ENCODE data around the gene ARHGEF19. TPM values are rescaled to one million over a fixed set of nuclear protein-coding genes. Genes with fewer than 3 reads are reported as not detected.

ARHGEF19 gene
- total and polyA plus RNA-seq, 9 of the 15 experiments (the other 6 are each of a cell fraction or from before 2014, with no cell fraction given), result 0.73 to 21.0 (median 5.2) TPM

GRCh38 chr1:16174261-16174868, 38.1 kb downstream of the ARHGEF19 start (continued):
- TF ChIP-seq, protein P1, sequence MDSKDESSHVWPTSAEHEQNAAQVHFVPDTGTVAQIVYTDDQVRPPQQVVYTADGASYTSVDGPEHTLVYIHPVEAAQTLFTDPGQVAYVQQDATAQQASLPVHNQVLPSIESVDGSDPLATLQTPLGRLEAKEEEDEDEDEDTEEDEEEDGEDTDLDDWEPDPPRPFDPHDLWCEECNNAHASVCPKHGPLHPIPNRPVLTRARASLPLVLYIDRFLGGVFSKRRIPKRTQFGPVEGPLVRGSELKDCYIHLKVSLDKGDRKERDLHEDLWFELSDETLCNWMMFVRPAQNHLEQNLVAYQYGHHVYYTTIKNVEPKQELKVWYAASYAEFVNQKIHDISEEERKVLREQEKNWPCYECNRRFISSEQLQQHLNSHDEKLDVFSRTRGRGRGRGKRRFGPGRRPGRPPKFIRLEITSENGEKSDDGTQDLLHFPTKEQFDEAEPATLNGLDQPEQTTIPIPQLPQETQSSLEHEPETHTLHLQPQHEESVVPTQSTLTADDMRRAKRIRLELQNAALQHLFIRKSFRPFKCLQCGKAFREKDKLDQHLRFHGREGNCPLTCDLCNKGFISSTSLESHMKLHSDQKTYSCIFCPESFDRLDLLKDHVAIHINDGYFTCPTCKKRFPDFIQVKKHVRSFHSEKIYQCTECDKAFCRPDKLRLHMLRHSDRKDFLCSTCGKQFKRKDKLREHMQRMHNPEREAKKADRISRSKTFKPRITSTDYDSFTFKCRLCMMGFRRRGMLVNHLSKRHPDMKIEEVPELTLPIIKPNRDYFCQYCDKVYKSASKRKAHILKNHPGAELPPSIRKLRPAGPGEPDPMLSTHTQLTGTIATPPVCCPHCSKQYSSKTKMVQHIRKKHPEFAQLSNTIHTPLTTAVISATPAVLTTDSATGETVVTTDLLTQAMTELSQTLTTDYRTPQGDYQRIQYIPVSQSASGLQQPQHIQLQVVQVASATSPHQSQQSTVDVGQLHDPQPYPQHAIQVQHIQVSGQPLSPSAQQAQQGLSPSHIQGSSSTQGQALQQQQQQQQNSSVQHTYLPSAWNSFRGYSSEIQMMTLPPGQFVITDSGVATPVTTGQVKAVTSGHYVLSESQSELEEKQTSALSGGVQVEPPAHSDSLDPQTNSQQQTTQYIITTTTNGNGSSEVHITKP (IDR thresholded peaks at IDR 0.05; ENCODE audit: partially characterized antibody), result peak; percentile 74
- TF ChIP-seq FOSL1 (tag; conservative IDR thresholded peaks at IDR 0.05), result no peak
- no peak for TF ChIP-seq TBP (optimal IDR thresholded peaks at IDR 0.05; ENCODE audit: low read depth, low read length)
- TF ChIP-seq, protein P2, sequence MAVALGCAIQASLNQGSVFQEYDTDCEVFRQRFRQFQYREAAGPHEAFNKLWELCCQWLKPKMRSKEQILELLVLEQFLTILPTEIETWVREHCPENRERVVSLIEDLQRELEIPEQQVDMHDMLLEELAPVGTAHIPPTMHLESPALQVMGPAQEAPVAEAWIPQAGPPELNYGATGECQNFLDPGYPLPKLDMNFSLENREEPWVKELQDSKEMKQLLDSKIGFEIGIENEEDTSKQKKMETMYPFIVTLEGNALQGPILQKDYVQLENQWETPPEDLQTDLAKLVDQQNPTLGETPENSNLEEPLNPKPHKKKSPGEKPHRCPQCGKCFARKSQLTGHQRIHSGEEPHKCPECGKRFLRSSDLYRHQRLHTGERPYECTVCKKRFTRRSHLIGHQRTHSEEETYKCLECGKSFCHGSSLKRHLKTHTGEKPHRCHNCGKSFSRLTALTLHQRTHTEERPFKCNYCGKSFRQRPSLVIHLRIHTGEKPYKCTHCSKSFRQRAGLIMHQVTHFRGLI (CRISPR knock-in tag; IDR thresholded peaks at IDR 0.05), result no peak
- TF ChIP-seq PKNOX1 (IDR thresholded peaks at IDR 0.05), result no peak
- TF ChIP-seq FOXA3 (CRISPR knock-in tag; conservative IDR thresholded peaks at IDR 0.05 in 1 of 2, IDR thresholded peaks at IDR 0.05 in 1 of 2), result no peak
- TF ChIP-seq ETS2 (tag; IDR thresholded peaks at IDR 0.05; ENCODE audit: borderline replicate concordance, poor library complexity, severe bottlenecking), result no peak
- TF ChIP-seq HDAC2 (IDR thresholded peaks at IDR 0.05), result peak; percentile 44; the same call in 1 of the 2 replicates
- TF ChIP-seq ZNF764 (CRISPR knock-in tag; IDR thresholded peaks at IDR 0.05; ENCODE audit: low read depth), result no peak
- no peak for TF ChIP-seq CBX5 (IDR thresholded peaks at IDR 0.05; ENCODE audit: borderline replicate concordance, low read depth)
- peak; percentile 52 to 63 for TF ChIP-seq KDM1A (IDR thresholded peaks at IDR 0.05)
- TF ChIP-seq TCFL5 (CRISPR knock-in tag; conservative IDR thresholded peaks at IDR 0.05), result no peak
- no peak for TF ChIP-seq SRSF1 (IDR thresholded peaks at IDR 0.05; ENCODE audit: low read depth, low read length)
- no peak for TF ChIP-seq TAF9B (IDR thresholded peaks at IDR 0.05; ENCODE audit: partially characterized antibody)

Measured in K562 (cell line).